GM12878 (cell line): ENCODE results near the gene BCAN. TPM values are rescaled to one million over a fixed set of nuclear protein-coding genes. Genes with fewer than 3 reads are reported as not detected.

Experiments
- BACH1 ChIP-seq: fragments of 450-650 bp; IDR thresholded peaks from 2 replicates; pipeline ENCODE4 v1.6.1; 2017; ENCODE audit warnings: mild to moderate bottlenecking, borderline replicate concordance
- ESRRA ChIP-seq: IDR thresholded peaks from 2 replicates; pipeline ENCODE4 v1.6.1; 2012; ENCODE audit warnings: mild to moderate bottlenecking, low read length, improper control_type of control experiment
- IKZF2 ChIP-seq, 2 experiments: fragments of 450-650 bp; IDR thresholded peaks; 2 replicates each; pipeline ENCODE4 v1.6.1; 2017; ENCODE audit warnings: mild to moderate bottlenecking in 2 of 2, moderate library complexity in 2 of 2
- LARP7 ChIP-seq: fragments of 450-650 bp; IDR thresholded peaks from 2 replicates; pipeline ENCODE4 v1.6.1; 2017; ENCODE audit warnings: mild to moderate bottlenecking
- MEF2A ChIP-seq: IDR thresholded peaks from 2 replicates; pipeline ENCODE4 v1.6.1; 2011; ENCODE audit warnings: low read depth, mild to moderate bottlenecking, low read length, moderate library complexity; ENCODE audit not compliant: insufficient read depth
- POLR2AphosphoS5 ChIP-seq: IDR thresholded peaks from 2 replicates; pipeline ENCODE4 v1.6.1; 2011; ENCODE audit warnings: mild to moderate bottlenecking, low read length, inconsistent platforms
- RAD21 ChIP-seq: IDR thresholded peaks from 2 replicates; pipeline ENCODE4 v1.6.1; 2011; ENCODE audit warnings: mild to moderate bottlenecking, low read depth, low read length, moderate library complexity; ENCODE audit not compliant: insufficient read depth
- SMARCA5 ChIP-seq: fragments of 450-650 bp; IDR thresholded peaks from 2 replicates; pipeline ENCODE4 v1.6.1; 2017; ENCODE audit warnings: mild to moderate bottlenecking
- TARDBP ChIP-seq: IDR thresholded peaks from 2 replicates; pipeline ENCODE4 v1.6.1; 2016; ENCODE audit warnings: borderline replicate concordance
- TCF12 ChIP-seq: IDR thresholded peaks from 2 replicates; pipeline ENCODE4 v1.6.1; 2011; ENCODE audit warnings: low read depth, mild to moderate bottlenecking, low read length
- TCF7 ChIP-seq: IDR thresholded peaks from 2 replicates; pipeline ENCODE4 v1.6.1; 2014; ENCODE audit warnings: antibody characterized with exemption, borderline replicate concordance
- polyA plus RNA-seq, 11 experiments: library from polyadenylated mRNA; depleted of rRNA in 4 of 11; unstranded in 6 of 11; stranded (reverse) in 5 of 11; fragments of >200 nt; fragmentation: Nextera tagmentation in 4 of 11; fragmentation: Illumina TruSeq in 1 of 11; extraction: Ambion mirVana in 4 of 11; extraction: Trizol in 1 of 11; gene quantifications; 1 replicate in 1 of 11; 2 replicates in 10 of 11; pipeline versions ENCODE4 v1.2.1 to v1.2.3, GENCODE V29; 2011 to 2016; ENCODE audit warnings: inconsistent platforms in 2 of 11, missing spikeins in 2 of 11, low read depth in 1 of 11
- total RNA-seq, 4 experiments: library from RNA; depleted of rRNA in 3 of 4; stranded (reverse); fragments of >200 nt in 3 of 4; fragmentation: Illumina TruSeq in 1 of 4; extraction: Trizol in 1 of 4; gene quantifications; 2 replicates each; pipeline versions ENCODE4 v1.2.1 to v1.2.3, GENCODE V29; 2013 to 2021
- TF ChIP-seq, protein P1 (sequence below): IDR thresholded peaks from 2 replicates; pipeline ENCODE4 v1.6.1; 2012; ENCODE audit warnings: low read depth, low read length, improper control_type of control experiment
- TF ChIP-seq, protein P2 (sequence below): fragments of 450-650 bp; IDR thresholded peaks from 2 replicates; pipeline ENCODE4 v1.6.1; 2017; ENCODE audit warnings: antibody characterized with exemption, mild to moderate bottlenecking, moderate library complexity
- TF ChIP-seq, protein P3 (sequence below): fragments of 450-650 bp; formaldehyde crosslinking; IDR thresholded peaks from 2 replicates; pipeline ENCODE4 v1.4.0; 2020; ENCODE audit warnings: mild to moderate bottlenecking, moderate library complexity
- TF ChIP-seq, protein P4 (sequence below): fragments of 450-650 bp; IDR thresholded peaks from 2 replicates; pipeline ENCODE4 v1.6.1; 2017; ENCODE audit warnings: mild to moderate bottlenecking
- TF ChIP-seq, protein P5 (sequence below): fragments of 450-650 bp; IDR thresholded peaks from 2 replicates; pipeline ENCODE4 v1.6.1; 2016; ENCODE audit warnings: mild to moderate bottlenecking
- TF ChIP-seq, protein P6 (sequence below): fragments of 450-650 bp; IDR thresholded peaks from 2 replicates; pipeline ENCODE4 v1.6.1; 2017; ENCODE audit warnings: low read depth, mild to moderate bottlenecking, moderate library complexity

BCAN gene
- total and polyA plus RNA-seq, 10 of the 15 experiments (the other 5 are each of a cell fraction or from before 2014, with no cell fraction given) = 0.05 to 1.3 (median 0.18) TPM; not detected in 1

DNA sequence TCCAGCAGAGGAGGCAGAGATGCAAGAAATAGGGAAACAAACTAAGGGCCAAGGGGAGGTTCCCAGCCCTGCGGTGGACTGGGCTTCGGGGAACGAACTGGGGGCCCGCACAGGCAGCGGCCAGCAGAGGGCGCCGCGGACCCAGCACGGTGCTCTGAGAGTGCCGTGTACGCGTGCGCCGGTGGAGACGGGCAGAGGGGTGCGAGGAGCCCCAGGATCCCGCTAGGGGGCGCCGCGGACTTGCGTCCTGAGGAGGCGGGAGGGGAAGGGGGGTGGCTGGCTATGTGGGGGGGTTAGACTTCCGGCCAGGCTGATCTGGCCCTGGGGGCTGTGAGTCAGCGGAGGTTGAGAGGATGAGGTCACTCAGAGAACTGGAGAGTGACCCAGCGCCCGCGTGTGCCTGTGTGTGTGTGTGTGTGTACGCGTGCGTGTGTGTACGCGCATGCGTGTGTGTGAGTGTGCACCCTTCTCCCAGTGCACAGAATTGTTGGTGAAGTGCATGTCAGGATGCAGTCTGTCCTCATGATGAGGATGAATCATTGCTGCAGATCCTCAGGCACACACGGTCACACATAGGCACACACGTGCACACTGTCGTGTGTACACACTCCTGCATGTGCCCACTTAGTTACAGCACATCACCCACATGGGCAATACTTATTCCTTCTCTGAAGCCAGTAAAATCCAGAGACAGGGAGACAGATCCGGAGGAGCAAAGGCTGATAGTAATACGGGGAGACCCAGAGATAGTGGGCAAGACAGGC lies 18.3 kb downstream of the BCAN start (continued):
- TF ChIP-seq, protein P1, sequence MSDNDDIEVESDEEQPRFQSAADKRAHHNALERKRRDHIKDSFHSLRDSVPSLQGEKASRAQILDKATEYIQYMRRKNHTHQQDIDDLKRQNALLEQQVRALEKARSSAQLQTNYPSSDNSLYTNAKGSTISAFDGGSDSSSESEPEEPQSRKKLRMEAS = peak; percentile 31; the same call in 1 of the 2 replicates
- TF ChIP-seq, protein P2, sequence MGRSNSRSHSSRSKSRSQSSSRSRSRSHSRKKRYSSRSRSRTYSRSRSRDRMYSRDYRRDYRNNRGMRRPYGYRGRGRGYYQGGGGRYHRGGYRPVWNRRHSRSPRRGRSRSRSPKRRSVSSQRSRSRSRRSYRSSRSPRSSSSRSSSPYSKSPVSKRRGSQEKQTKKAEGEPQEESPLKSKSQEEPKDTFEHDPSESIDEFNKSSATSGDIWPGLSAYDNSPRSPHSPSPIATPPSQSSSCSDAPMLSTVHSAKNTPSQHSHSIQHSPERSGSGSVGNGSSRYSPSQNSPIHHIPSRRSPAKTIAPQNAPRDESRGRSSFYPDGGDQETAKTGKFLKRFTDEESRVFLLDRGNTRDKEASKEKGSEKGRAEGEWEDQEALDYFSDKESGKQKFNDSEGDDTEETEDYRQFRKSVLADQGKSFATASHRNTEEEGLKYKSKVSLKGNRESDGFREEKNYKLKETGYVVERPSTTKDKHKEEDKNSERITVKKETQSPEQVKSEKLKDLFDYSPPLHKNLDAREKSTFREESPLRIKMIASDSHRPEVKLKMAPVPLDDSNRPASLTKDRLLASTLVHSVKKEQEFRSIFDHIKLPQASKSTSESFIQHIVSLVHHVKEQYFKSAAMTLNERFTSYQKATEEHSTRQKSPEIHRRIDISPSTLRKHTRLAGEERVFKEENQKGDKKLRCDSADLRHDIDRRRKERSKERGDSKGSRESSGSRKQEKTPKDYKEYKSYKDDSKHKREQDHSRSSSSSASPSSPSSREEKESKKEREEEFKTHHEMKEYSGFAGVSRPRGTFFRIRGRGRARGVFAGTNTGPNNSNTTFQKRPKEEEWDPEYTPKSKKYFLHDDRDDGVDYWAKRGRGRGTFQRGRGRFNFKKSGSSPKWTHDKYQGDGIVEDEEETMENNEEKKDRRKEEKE = peak; percentile 41; the same call in 1 of the 2 replicates
- TF ChIP-seq TARDBP (no peak), POLR2AphosphoS5 (peak; percentile 61; the same call in 1 of the 2 replicates), SMARCA5 (peak; percentile 73), TCF12 (peak; percentile 54; the same call in 1 of the 2 replicates), RAD21 (peak; percentile 81), MEF2A (0 out of 2 replicates have a peak, but pooled peaks have one; percentile 19), IKZF2 (IDR thresholded peaks at IDR 0.05) (peak in 1 of 2 experiments; percentile 46; a peak in 1 of 4 replicates), BACH1 (peak; percentile 77), LARP7 (peak; percentile 69; the same call in 1 of the 2 replicates), TCF7 (no peak), ESRRA (peak; percentile 75; the same call in 1 of the 2 replicates)
- TF ChIP-seq, protein P3, sequence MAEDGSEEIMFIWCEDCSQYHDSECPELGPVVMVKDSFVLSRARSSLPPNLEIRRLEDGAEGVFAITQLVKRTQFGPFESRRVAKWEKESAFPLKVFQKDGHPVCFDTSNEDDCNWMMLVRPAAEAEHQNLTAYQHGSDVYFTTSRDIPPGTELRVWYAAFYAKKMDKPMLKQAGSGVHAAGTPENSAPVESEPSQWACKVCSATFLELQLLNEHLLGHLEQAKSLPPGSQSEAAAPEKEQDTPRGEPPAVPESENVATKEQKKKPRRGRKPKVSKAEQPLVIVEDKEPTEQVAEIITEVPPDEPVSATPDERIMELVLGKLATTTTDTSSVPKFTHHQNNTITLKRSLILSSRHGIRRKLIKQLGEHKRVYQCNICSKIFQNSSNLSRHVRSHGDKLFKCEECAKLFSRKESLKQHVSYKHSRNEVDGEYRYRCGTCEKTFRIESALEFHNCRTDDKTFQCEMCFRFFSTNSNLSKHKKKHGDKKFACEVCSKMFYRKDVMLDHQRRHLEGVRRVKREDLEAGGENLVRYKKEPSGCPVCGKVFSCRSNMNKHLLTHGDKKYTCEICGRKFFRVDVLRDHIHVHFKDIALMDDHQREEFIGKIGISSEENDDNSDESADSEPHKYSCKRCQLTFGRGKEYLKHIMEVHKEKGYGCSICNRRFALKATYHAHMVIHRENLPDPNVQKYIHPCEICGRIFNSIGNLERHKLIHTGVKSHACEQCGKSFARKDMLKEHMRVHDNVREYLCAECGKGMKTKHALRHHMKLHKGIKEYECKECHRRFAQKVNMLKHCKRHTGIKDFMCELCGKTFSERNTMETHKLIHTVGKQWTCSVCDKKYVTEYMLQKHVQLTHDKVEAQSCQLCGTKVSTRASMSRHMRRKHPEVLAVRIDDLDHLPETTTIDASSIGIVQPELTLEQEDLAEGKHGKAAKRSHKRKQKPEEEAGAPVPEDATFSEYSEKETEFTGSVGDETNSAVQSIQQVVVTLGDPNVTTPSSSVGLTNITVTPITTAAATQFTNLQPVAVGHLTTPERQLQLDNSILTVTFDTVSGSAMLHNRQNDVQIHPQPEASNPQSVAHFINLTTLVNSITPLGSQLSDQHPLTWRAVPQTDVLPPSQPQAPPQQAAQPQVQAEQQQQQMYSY = no peak
- TF ChIP-seq, protein P4, sequence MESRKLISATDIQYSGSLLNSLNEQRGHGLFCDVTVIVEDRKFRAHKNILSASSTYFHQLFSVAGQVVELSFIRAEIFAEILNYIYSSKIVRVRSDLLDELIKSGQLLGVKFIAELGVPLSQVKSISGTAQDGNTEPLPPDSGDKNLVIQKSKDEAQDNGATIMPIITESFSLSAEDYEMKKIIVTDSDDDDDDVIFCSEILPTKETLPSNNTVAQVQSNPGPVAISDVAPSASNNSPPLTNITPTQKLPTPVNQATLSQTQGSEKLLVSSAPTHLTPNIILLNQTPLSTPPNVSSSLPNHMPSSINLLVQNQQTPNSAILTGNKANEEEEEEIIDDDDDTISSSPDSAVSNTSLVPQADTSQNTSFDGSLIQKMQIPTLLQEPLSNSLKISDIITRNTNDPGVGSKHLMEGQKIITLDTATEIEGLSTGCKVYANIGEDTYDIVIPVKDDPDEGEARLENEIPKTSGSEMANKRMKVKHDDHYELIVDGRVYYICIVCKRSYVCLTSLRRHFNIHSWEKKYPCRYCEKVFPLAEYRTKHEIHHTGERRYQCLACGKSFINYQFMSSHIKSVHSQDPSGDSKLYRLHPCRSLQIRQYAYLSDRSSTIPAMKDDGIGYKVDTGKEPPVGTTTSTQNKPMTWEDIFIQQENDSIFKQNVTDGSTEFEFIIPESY = peak; percentile 69; the same call in 1 of the 2 replicates
- TF ChIP-seq, protein P5, sequence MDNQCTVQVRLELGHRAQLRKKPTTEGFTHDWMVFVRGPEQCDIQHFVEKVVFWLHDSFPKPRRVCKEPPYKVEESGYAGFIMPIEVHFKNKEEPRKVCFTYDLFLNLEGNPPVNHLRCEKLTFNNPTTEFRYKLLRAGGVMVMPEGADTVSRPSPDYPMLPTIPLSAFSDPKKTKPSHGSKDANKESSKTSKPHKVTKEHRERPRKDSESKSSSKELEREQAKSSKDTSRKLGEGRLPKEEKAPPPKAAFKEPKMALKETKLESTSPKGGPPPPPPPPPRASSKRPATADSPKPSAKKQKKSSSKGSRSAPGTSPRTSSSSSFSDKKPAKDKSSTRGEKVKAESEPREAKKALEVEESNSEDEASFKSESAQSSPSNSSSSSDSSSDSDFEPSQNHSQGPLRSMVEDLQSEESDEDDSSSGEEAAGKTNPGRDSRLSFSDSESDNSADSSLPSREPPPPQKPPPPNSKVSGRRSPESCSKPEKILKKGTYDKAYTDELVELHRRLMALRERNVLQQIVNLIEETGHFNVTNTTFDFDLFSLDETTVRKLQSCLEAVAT = peak; percentile 88
- TF ChIP-seq, protein P6, sequence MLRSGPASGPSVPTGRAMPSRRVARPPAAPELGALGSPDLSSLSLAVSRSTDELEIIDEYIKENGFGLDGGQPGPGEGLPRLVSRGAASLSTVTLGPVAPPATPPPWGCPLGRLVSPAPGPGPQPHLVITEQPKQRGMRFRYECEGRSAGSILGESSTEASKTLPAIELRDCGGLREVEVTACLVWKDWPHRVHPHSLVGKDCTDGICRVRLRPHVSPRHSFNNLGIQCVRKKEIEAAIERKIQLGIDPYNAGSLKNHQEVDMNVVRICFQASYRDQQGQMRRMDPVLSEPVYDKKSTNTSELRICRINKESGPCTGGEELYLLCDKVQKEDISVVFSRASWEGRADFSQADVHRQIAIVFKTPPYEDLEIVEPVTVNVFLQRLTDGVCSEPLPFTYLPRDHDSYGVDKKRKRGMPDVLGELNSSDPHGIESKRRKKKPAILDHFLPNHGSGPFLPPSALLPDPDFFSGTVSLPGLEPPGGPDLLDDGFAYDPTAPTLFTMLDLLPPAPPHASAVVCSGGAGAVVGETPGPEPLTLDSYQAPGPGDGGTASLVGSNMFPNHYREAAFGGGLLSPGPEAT = 0 out of 2 replicates have a peak, but pooled peaks have one; percentile 25
